ENCODE measurements around the gene PUM2.
"Not testable (repeated sequence)": the region's sequence is repeated elsewhere in the genome, so short reads cannot be mapped to it uniquely, and the experiment has no call there.

The PUM2 gene

DNA sequence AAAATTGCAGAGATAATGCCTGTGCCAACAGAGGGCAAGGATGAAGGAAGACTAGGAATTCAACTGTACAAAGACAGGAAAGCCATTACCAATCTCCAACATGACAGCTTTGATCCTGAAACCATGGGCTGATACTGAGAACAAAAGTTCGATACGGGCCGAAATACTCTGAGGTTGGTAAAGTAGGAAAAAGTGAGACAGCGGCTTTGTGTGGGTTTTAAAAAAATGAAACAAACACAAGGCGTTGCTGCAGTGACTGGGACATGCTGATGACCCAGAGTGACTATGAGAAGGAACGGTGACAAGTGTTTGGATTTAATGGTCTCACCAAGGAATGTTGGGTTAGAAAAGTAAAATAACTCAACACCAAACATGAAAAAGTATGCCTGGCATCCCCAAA, 101.5 kb downstream of the PUM2 start:
- no peak overlapping the region for H3K4me3 ChIP-seq (ENCODE audit: low read length)
- no peak for DNase-seq (ENCODE audit: low read depth, low spot score)

DNA sequence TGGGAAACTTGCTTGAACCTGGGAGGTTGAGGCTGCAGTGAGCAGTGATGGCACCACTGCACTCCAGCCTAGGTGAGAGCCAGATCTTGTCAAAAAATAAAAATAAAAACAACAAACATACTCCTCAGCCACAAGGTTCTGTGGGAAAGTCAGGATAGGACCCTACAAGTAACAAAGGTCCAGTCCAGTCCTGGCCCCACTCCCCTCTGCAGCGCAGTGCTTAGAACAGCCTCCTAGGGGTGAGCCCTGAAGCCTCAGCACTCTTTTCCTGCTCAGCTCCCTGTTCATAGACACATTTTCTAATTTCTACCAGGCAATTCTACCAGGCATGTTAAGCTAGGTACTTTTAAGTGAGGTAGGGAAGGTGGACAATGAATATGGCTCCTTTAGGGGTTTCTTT, 103.6 kb downstream of the PUM2 start:
- DNase-seq (ENCODE audit: low read depth, low spot score): no peak
- no peak overlapping the region for H3K4me3 ChIP-seq (ENCODE audit: low read length)

DNA sequence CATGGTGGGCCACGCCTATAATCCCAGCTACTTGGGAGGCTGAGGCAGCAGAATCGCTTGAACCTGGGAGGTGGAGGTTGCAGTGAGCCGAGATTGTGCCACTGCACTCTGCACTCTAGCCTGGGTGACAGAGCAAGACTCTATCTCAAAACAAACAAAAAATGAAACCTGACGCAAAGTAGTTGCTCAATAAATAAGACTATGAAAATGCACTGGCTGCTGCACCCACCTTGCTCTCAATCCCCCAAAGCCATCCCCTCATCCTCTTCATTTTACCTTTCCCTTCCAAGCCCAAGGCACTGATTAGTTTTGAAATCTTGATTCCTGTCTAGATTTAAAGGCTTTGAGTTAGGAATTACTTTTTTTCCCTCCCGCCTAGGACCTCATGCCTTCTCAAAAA, 107.0 kb downstream of the PUM2 start:
- H3K4me3 ChIP-seq (ENCODE audit: low read length); DNase-seq (ENCODE audit: low read depth, low spot score): not testable (repeated sequence)

DNA sequence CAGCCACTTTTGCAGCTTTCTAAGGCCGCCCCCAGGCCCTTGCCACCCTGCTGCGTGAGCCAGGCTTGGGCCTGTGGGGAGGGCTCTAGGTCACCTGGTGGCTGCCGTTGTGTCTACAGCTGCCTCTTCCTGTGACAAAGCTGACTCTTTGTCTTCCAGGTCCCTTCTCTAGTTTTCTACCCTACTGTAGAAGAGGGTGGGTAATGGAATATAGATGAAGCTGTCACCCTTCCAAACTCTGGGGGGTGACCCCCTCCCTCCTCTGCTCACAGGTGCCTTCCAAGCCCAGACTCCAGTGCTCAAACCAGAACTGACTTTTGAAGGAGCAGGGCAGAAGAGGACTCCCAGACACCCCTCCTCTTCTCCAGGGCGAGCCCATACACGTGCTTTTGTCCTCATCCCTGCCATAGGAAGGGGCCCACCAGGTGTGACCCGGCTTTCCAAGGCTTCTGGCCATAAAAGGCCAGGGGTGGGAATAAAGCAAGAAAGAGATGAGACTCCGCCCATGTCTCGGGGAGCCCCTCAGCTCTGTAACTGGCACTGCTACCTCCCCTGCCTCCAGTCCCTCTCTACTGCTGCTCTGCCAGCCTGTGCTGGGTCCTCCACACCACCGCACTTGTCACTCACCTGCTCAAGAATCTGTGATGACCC, 107.8 kb downstream of the PUM2 start:
- no peak for DNase-seq (ENCODE audit: low read depth, low spot score)
- no peak overlapping the region for H3K4me3 ChIP-seq (ENCODE audit: low read length)

DNA sequence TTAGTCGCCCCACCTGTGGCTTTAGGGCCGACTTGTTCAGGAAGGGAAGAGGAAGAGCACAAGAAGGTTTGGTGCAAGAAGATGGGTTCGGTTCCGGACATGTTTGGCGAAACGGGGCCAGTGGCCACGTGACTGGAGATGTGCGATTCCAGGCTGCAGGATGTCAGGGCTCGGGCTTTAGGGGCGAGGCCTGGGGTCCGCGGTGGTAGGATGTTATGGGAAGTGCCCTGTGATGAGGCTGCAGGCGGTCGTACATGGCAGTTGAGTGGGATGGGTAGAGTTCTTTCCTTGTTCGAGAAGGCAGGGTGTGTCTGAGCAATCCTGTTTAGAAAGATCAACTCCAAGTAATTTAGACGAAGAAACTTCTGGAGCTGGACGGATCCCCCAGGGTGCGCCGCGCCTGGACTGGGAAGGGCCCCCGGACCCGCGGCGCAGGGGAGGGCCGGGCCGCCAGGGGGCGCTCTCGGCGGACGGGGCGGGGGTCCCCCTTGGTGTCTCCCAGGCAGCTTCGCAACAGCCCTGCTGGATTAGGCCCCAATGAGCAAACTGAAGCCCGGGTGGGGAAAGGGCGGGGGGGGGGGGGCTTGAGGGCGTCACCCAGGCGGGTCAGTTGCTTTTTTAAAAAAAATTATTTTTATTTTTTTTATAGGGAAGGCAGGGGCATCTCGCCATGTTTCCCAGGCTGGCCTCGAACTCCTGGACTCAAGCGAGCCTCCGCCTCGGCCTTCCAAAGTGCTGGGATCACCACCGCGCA, 108.5 kb downstream of the PUM2 start:
- no peak for DNase-seq (ENCODE audit: low read depth, low spot score)
- no peak overlapping the region for H3K4me3 ChIP-seq (ENCODE audit: low read length)

DNA sequence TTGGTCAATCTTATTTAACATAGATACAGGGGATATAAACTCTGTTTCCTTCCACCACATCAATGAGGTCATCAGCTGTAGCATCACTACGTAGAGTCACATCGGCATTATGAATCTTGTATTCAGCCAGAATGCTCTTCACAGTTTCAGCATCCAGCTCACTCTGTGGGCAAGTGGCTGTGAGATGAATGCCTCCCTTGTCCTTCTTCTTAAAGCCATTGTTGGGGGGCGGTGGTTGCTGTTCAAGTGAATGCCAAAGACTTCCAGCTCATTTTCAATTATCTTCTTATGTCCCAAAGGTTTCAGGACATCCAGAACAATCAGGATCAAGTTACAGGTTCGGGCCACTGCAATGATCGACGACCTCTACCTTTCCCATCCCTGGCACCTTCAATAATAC, 110.4 kb downstream of the PUM2 start:
- not testable (repeated sequence) for DNase-seq (ENCODE audit: low read depth, low spot score); H3K4me3 ChIP-seq (ENCODE audit: low read length)

DNA sequence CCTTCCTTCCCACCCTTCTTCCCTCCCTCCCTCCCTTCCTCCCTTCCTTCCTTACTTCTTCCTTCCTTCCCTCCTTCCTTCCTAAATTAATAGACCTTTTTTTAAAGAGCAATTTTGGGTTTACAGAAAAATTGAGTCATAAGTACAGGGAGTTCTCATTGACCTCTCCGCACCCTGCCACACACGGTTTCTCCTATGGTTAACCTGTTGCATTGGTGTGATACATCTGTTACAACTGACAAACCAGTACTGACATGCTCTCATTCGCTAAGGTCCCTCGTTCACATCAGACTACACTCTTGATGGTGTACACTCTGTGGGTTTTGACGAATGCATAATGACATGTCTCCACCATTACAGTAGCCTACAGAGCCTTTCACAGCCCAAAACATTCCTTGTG, 114.1 kb downstream of the PUM2 start:
- H3K4me3 ChIP-seq (ENCODE audit: low read length): no peak overlapping the region
- no peak for DNase-seq (ENCODE audit: low read depth, low spot score)

DNA sequence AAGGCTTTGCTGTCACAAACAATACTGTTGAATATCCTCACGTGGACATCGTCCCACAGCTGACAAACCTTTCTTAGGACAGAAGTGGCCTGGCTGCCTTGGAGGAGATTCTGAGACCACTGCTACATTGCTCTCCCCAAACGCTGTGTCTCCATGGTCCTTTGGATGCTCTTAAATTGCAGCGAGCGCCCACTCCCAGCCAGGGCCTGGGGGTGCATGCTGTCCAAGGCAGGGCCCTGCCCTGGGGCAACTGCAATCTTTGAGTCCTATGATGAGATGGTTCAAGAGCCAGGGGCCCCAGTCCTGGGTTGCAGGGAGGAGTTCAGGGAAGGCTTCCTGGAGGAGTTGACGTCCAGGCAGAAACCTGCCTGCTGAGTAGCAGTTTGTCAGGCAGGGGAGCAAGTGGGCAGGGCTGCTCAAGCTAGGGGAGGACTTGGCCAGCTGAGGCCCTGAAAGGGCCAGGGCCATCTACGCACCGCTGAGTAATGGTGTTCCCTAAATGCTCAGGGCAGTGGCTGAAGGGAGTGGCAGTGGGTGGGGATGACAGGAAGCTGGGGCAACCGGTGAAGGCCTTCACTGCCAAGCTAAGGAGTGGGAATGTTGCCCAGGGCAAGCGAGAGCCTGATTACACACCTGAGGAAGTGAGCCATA, 114.9 kb downstream of the PUM2 start:
- DNase-seq (ENCODE audit: low read depth, low spot score): no peak
- H3K4me3 ChIP-seq (ENCODE audit: low read length): no peak overlapping the region

DNA sequence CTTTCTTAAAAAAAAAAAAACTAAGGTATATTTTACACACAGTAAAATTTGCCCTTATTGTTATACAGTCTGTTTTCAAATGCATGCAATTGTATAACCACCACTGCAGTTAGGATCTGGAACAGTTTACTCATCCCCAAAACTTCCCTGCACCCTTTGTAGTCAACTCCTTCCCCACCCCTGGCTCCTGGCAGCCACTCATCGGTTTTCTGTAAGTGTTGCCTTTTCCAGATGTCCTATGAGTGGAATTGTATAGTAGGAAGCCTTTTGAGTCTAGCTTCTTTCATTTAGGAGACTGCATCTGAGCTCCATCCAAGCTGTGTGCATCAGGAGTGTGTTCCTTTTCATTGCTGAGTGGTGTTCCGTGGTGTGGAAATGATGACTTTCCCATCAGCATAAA, 116.0 kb downstream of the PUM2 start:
- not testable (repeated sequence) for DNase-seq (ENCODE audit: low read depth, low spot score); H3K4me3 ChIP-seq (ENCODE audit: low read length)

DNA sequence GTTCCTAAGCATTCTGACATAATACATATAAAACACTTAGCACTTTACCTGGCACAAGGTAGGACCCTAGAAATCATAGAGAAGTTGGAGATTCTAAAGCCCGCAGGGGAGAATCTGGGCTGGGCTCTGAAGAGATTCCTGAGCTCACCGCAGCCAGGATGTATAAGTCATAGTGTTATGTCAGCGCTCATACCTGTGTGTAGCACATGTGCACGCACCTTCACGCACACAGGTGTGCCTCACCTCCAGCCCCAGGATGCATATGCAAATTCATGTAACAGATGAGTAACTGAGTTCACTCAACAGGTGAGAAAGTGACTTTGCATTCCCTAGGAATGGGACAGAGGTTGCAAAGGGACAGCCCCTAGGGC, 117.8 kb downstream of the PUM2 start:
- no peak overlapping the region for H3K4me3 ChIP-seq (ENCODE audit: low read length)
- DNase-seq (ENCODE audit: low read depth, low spot score): no peak

DNA sequence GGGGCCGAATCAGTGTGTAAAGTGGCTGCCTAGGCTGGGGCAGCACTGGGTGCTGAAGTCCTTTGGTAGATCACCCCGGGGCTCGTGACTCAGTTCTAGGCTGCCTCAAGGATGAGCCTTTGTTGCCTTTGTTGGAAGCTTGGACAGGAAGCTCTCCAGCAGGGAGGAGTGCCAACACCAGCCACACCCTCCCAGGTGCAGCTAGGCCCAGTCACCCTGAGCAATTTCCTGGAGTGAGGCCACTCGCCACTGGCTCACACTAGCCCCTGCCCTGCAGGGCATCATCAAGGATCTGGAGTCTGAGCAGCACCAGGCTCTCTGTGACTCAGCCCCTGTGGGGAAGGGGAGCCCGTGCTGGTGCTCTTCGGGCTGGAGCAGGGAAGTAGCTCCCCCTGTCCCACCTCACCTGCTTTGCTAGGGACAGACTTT, 119.0 kb downstream of the PUM2 start:
- H3K4me3 ChIP-seq (ENCODE audit: low read length): no peak overlapping the region
- DNase-seq (ENCODE audit: low read depth, low spot score): no peak

DNA sequence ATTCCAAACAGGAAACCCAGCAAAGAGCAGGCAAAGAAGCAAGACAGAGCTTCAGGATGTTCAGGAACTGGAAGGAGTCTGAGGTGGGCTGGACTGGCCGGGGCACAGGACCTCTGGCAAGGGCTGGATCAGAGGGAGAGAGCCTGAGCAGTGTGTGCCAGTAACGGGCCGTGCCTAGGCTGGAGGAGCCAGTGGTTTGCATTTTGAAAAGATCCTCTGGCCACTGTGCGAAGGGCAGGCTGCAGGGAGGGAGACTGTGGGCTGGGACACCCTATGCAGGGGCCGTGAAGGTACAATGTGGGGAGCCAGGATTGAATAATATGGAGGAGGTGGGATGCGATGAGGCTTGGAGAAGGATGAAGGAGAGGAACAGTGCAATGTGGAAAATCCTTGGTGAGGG, 119.5 kb downstream of the PUM2 start:
- DNase-seq (ENCODE audit: low read depth, low spot score): no peak
- H3K4me3 ChIP-seq (ENCODE audit: low read length): no peak overlapping the region

DNA sequence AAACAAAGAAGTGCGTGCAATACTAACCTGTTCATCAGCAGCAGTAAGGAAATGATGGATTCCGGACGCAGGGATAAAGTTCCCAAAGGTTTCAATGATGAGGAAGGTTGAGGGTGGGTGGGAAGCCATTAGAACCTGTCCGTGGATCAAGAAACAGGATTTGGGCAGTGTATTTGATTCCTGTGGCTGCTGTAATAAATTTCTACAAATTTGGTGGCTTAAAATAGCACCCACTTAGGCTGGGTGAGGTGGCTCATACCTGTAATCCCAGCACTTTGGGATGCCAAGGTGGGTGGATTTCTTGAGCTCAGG, 120.6 kb downstream of the PUM2 start:
- DNase-seq (ENCODE audit: low read depth, low spot score): no peak
- H3K4me3 ChIP-seq (ENCODE audit: low read length): no peak overlapping the region

DNA sequence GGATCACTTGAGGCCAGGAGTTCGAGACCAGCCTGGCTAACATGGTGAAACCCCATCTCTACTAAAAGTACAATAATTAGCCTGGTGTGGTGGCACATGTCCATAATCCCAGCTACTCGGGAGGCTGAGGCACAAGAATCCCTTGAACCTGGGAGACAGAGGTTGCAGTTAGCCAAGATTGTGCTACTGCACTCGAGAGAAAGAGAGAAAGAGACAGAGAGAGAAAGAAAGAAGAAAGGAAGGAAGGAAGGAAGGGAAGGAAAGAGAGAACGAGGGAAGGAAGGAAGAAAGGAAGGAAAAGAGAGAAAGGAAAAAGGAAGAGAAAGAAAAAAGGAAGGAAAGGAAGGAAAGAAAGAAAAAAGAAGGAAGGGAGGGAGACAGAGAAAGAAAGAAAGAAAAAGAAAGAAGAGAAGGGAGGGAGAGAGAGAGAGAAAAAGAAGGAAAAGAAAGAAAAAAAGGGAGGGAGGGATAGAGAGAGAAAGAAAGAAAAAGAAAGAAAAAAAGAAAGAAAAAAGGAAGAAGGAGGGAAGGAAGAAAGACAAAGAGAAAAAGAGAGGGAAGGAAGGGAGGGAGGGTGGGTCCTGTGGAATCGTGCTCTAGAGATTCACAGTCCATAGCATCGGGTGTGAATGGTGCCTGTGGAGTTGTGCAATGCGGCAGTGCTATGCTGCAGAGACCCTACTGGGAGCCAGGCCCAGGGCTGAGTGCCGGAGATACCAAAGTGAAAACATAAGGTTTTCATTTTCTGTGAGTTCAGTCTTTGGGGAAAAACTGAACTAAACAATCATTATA, 121.1 kb downstream of the PUM2 start:
- no peak overlapping the region for H3K4me3 ChIP-seq (ENCODE audit: low read length)
- DNase-seq (ENCODE audit: low read depth, low spot score): no peak

DNA sequence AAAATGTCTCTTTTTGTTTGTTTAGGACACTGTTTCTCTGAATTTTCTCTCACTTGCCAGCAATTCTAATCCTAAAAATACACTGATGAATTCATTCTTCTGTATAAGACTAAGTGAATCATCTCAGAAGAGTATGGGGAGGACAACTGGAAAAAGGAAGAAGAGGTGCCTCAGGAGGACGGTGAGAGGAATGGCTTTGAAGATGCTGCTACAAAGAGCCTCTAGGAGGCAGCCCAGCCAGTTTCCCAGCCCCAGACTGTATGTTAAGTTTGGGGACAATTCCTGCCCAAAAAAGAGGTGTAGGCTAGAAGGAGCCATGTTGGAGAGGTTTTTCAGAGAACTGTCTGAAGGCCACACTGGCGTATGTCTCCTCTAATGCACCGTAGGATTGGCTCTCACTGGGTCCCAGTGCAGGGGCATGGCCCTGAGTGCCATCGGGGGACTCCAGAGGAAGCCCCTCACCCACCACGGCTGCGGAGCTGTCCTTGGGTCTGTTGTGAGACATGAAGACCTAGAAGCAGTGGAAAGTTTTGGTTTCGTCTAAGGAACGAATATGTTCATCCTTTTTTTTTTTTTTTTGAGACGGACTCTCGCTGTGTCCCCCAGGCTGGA, 122.6 kb downstream of the PUM2 start:
- no peak for DNase-seq (ENCODE audit: low read depth, low spot score)
- no peak overlapping the region for H3K4me3 ChIP-seq (ENCODE audit: low read length)

DNA sequence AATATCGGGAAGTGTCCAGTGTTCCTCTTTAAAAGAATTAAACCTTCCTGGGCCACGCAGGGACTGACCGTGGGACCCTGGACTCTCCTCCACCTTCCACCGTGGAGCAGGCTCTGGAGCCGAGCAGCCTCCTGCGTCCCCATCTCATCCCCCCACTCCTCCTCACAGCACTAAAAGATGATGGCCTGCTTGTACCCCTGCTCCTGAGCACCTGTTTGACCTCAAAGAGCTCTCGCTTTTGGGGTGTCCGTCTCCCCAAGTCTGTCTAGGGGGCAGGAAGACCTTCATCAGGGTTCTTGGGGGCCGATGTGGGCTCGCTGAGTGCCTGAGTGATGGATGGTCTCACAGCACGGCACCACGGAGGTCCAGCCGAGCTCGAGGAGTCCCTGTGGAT, 124.5 kb downstream of the PUM2 start:
- H3K4me3 ChIP-seq (ENCODE audit: low read length): no peak overlapping the region
- no peak for DNase-seq (ENCODE audit: low read depth, low spot score)

DNA sequence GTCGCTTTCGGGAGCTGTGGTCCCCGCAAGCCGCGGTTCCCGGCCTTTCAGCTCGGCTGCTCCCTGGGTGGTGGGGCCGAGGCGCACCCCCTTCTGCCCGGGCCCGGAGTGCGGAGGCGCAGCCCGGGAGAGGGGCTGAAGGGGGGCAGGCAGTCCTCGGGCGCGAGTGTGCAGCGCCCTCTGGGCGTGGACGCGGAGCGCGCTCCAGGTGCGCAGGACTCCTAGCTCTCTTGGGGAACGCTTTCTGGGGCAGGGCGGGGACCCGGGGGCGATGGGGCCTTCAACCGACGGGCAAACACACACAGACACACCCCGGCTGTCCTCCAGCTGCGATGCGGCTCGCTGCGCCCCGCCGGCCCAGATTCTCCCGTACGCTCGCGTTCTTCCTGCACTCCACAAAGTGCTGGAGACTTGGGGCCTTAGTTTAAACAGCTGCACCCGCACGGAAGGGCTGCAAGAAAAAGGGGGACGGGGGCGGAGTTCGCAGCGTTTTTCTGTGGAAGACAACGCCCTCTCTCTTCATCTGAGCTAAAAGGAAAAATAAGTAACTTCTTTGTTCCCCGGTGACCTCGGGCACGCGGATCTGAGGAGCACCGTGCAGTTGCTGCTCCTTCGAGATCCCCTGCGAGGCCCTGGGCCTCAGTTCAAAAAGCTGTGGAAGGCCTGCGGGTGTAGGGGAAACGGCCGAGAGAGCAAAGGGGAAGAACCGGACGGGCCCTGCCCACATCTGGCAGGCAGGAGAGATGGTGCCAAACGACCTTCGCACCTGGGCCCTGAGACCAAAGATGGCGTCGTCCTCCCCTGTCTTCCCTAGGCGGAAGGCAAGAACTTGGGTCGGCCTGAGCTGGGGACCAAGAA, 125.1 kb downstream of the PUM2 start:
- DNase-seq (ENCODE audit: low read depth, low spot score): no peak
- peak overlapping the region; percentile 22 for H3K4me3 ChIP-seq (ENCODE audit: low read length)

DNA sequence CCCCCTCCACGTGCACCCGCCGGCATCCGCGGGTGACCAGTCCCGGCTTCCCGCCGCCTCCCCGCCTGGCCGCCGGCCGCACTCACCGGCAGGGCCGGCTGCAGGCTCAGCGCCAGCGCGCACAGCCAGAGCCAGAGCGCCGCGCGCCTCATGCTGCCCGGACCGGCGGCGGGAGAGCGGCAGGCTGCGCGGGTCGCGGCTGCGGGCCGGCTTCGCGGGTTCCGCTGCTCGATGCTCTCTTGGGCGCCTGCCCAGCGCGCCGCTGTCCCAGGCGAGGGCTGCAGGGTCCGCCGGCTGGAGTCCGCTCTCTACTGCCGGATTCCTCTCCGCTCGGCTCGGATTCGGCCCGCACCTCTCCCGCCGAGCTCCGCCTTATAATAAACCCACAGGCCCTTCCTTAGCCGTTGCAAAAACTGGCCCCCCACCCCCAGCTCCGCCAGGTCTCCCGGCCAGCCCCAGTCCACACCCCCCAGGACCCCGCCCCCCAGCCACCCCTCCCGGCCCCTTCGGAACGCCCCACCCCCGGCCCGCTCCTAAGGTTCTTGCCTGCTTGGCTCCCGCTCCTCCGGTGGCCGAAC, 125.8 kb downstream of the PUM2 start, which contains the start of gene SDC1:
Gene SDC1, minus strand, starts transcription at position 415 of the 578 bp plus-strand sequence. Its CDS starts 263 bp downstream, at position 152.
- H3K4me3 ChIP-seq (ENCODE audit: low read length): peak within 1 kb of the TSS; percentile 22
- DNase-seq (ENCODE audit: low read depth, low spot score): no peak
